HEK293 (cell line): ENCODE measurements around the gene SCGB3A2.

Experiments
- CTCF ChIA-PET: fragments of 350-600 bp; formaldehyde crosslinking; extraction: SDS; loops from one replicate; lab custom pipeline; 2021; ENCODE audit warnings: antibody characterized with exemption; lab: Yijun Ruan, JAX
- POLR2A ChIA-PET: fragments of 300-600 bp; formaldehyde crosslinking; extraction: SDS; loops from one replicate; lab custom pipeline; 2020; ENCODE audit warnings: antibody characterized with exemption, inconsistent platforms; lab: Yijun Ruan, JAX
- H3K27ac ChIP-seq: fragments of 200-500 bp; sonication (Bioruptor generic); 2 replicates; pipeline ENCODE4 v1.5.1; 2014; ENCODE audit warnings: low read depth, low read length, control low read depth, inconsistent platforms; ENCODE audit errors: extremely low read depth
- H3K36me3 ChIP-seq, 2 experiments: fragments of 200-500 bp in 1 of 2; sonication (Bioruptor generic) in 1 of 2; 1 replicate in 1 of 2; 2 replicates in 1 of 2; pipeline ENCODE4 v1.5.1; 2014 to 2017; ENCODE audit warnings: inconsistent platforms in 2 of 2, low read length in 2 of 2; ENCODE audit not compliant: control insufficient read depth in 2 of 2, insufficient read depth in 1 of 2
- H3K4me1 ChIP-seq: fragments of 200-500 bp; sonication (Bioruptor generic); 2 replicates; pipeline ENCODE4 v1.5.1; 2014; ENCODE audit warnings: mild to moderate bottlenecking, low read length, inconsistent platforms; ENCODE audit not compliant: control insufficient read depth, insufficient read depth
- H3K4me3 ChIP-seq: 2 replicates; pipeline ENCODE4 v1.5.1; 2011; ENCODE audit warnings: low read depth, mild to moderate bottlenecking, control low read depth, low read length, moderate library complexity
- H3K9me3 ChIP-seq: fragments of 200-500 bp; sonication (Bioruptor generic); 2 replicates; pipeline ENCODE4 v1.5.1; 2014; ENCODE audit warnings: low read depth, low read length, inconsistent platforms; ENCODE audit not compliant: control insufficient read depth, insufficient read depth
- FEZF1 ChIP-seq: fragments of 450-650 bp; formaldehyde crosslinking; IDR thresholded peaks from 2 replicates; pipeline ENCODE4 v1.5.1; 2016; ENCODE audit warnings: missing biosample characterization, missing genetic modification characterization
- ZBTB21 ChIP-seq: fragments of 450-650 bp; formaldehyde crosslinking; IDR thresholded peaks from 2 replicates; pipeline ENCODE4 v1.5.1; 2017; ENCODE audit warnings: missing biosample characterization, missing genetic modification characterization
- ZBTB7A ChIP-seq: fragments of 450-650 bp; formaldehyde crosslinking; IDR thresholded peaks from 2 replicates; pipeline ENCODE4 v1.5.1; 2016; ENCODE audit warnings: low read depth, missing biosample characterization, missing genetic modification characterization
- ZBTB8A ChIP-seq: fragments of 450-650 bp; formaldehyde crosslinking; IDR thresholded peaks from 2 replicates; pipeline ENCODE4 v1.5.1; 2016; ENCODE audit warnings: missing biosample characterization, missing genetic modification characterization
- ZNF133 ChIP-seq: fragments of 450-650 bp; formaldehyde crosslinking; IDR thresholded peaks from 2 replicates; pipeline ENCODE4 v1.5.1; 2016; ENCODE audit warnings: missing biosample characterization, missing genetic modification characterization
- ZNF19 ChIP-seq: fragments of 450-650 bp; formaldehyde crosslinking; IDR thresholded peaks from 2 replicates; pipeline ENCODE4; 2016; ENCODE audit warnings: missing biosample characterization, missing genetic modification characterization, low read depth
- ZNF37A ChIP-seq: fragments of 450-650 bp; IDR thresholded peaks from 2 replicates; pipeline ENCODE4 v1.5.1; 2018; ENCODE audit warnings: missing biosample characterization, missing genetic modification characterization
- ZNF391 ChIP-seq: fragments of 450-650 bp; formaldehyde crosslinking; IDR thresholded peaks from 2 replicates; pipeline ENCODE4 v1.5.1; 2016; ENCODE audit warnings: low read depth, missing biosample characterization, missing genetic modification characterization, borderline replicate concordance
- ZNF768 ChIP-seq: fragments of 450-650 bp; formaldehyde crosslinking; IDR thresholded peaks from 2 replicates; pipeline ENCODE4 v1.5.1; 2018; ENCODE audit warnings: missing biosample characterization, mild to moderate bottlenecking, missing genetic modification characterization
- TF ChIP-seq, protein P1 (sequence below): fragments of 450-650 bp; formaldehyde crosslinking; IDR thresholded peaks from 2 replicates; pipeline ENCODE4 v1.5.1; 2016; ENCODE audit warnings: missing biosample characterization, missing genetic modification characterization
- TF ChIP-seq, protein P2 (sequence below): fragments of 450-650 bp; formaldehyde crosslinking; IDR thresholded peaks from 2 replicates; pipeline ENCODE4 v1.5.1; 2016; ENCODE audit warnings: missing biosample characterization, missing genetic modification characterization
- TF ChIP-seq, protein P3 (sequence below): fragments of 450-650 bp; formaldehyde crosslinking; IDR thresholded peaks from 2 replicates; pipeline ENCODE4 v1.5.1; 2016; ENCODE audit warnings: missing biosample characterization, missing genetic modification characterization
- TF ChIP-seq, protein P4 (sequence below): fragments of 450-650 bp; formaldehyde crosslinking; IDR thresholded peaks from 2 replicates; pipeline ENCODE4 v1.5.1; 2016; ENCODE audit warnings: missing biosample characterization, missing genetic modification characterization
- TF ChIP-seq, protein P5 (sequence below): fragments of 450-650 bp; formaldehyde crosslinking; IDR thresholded peaks from 2 replicates; pipeline ENCODE4 v1.5.1; 2016; ENCODE audit warnings: missing biosample characterization, missing genetic modification characterization

SCGB3A2 gene

DNA sequence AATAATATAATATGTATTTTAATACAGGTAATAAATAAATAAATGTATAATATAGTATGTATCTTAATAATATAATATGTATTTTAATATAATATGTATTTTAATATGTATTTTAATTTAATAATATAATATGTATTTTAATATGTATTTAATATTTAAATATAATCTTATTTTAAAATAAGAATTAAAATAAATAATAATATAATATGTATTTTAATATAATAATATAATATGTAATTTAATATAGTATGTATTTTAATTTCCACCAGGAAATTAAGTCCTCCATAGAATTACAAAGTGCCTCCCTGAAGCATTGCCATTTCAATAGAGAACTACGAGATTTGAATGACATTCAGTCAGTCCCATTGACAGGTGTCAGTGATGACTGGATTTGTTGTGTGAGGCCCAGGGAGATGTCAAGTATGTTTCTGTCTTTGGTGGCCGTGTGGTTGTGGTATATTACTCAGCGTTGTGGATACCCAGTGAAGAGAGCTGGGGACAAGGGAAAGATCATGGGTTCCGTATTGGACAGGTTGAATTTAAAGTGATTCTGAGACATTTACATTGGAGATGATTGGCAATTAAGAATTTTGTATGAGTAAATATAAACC lies 42.0 kb downstream of the SCGB3A2 start:
- H3K9me3 ChIP-seq: no peaks in the 10 kb centered on the region
- TF ChIP-seq ZNF133 (tag by site-specific recombination) (no peak), ZNF37A (tag by site-specific recombination) (no peak), ZNF19 (tag by site-specific recombination) (no peak), ZNF391 (tag by site-specific recombination) (no peak)
- TF ChIP-seq, protein P1, sequence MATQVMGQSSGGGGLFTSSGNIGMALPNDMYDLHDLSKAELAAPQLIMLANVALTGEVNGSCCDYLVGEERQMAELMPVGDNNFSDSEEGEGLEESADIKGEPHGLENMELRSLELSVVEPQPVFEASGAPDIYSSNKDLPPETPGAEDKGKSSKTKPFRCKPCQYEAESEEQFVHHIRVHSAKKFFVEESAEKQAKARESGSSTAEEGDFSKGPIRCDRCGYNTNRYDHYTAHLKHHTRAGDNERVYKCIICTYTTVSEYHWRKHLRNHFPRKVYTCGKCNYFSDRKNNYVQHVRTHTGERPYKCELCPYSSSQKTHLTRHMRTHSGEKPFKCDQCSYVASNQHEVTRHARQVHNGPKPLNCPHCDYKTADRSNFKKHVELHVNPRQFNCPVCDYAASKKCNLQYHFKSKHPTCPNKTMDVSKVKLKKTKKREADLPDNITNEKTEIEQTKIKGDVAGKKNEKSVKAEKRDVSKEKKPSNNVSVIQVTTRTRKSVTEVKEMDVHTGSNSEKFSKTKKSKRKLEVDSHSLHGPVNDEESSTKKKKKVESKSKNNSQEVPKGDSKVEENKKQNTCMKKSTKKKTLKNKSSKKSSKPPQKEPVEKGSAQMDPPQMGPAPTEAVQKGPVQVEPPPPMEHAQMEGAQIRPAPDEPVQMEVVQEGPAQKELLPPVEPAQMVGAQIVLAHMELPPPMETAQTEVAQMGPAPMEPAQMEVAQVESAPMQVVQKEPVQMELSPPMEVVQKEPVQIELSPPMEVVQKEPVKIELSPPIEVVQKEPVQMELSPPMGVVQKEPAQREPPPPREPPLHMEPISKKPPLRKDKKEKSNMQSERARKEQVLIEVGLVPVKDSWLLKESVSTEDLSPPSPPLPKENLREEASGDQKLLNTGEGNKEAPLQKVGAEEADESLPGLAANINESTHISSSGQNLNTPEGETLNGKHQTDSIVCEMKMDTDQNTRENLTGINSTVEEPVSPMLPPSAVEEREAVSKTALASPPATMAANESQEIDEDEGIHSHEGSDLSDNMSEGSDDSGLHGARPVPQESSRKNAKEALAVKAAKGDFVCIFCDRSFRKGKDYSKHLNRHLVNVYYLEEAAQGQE (tag by site-specific recombination): no peak
- TF ChIP-seq, protein P2, sequence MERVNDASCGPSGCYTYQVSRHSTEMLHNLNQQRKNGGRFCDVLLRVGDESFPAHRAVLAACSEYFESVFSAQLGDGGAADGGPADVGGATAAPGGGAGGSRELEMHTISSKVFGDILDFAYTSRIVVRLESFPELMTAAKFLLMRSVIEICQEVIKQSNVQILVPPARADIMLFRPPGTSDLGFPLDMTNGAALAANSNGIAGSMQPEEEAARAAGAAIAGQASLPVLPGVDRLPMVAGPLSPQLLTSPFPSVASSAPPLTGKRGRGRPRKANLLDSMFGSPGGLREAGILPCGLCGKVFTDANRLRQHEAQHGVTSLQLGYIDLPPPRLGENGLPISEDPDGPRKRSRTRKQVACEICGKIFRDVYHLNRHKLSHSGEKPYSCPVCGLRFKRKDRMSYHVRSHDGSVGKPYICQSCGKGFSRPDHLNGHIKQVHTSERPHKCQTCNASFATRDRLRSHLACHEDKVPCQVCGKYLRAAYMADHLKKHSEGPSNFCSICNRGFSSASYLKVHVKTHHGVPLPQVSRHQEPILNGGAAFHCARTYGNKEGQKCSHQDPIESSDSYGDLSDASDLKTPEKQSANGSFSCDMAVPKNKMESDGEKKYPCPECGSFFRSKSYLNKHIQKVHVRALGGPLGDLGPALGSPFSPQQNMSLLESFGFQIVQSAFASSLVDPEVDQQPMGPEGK (tag by site-specific recombination): no peak
- TF ChIP-seq, protein P3, sequence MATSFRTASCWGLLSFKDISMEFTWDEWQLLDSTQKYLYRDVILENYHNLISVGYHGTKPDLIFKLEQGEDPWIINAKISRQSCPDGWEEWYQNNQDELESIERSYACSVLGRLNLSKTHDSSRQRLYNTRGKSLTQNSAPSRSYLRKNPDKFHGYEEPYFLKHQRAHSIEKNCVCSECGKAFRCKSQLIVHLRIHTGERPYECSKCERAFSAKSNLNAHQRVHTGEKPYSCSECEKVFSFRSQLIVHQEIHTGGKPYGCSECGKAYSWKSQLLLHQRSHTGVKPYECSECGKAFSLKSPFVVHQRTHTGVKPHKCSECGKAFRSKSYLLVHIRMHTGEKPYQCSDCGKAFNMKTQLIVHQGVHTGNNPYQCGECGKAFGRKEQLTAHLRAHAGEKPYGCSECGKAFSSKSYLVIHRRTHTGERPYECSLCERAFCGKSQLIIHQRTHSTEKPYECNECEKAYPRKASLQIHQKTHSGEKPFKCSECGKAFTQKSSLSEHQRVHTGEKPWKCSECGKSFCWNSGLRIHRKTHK (tag by site-specific recombination): no peak
- TF ChIP-seq, protein P4, sequence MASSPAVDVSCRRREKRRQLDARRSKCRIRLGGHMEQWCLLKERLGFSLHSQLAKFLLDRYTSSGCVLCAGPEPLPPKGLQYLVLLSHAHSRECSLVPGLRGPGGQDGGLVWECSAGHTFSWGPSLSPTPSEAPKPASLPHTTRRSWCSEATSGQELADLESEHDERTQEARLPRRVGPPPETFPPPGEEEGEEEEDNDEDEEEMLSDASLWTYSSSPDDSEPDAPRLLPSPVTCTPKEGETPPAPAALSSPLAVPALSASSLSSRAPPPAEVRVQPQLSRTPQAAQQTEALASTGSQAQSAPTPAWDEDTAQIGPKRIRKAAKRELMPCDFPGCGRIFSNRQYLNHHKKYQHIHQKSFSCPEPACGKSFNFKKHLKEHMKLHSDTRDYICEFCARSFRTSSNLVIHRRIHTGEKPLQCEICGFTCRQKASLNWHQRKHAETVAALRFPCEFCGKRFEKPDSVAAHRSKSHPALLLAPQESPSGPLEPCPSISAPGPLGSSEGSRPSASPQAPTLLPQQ: no peak
- TF ChIP-seq, all 188 proteins: peak for 0
- no peak overlapping the region for H3K27ac ChIP-seq
- CTCF ChIA-PET: no interaction called here
- no peaks in the 10 kb centered on the region for H3K4me1 ChIP-seq
- no peaks in the 10 kb centered on the region for H3K36me3 ChIP-seq
- no peak overlapping the region for H3K4me3 ChIP-seq
- POLR2A ChIA-PET: no interaction called here

DNA sequence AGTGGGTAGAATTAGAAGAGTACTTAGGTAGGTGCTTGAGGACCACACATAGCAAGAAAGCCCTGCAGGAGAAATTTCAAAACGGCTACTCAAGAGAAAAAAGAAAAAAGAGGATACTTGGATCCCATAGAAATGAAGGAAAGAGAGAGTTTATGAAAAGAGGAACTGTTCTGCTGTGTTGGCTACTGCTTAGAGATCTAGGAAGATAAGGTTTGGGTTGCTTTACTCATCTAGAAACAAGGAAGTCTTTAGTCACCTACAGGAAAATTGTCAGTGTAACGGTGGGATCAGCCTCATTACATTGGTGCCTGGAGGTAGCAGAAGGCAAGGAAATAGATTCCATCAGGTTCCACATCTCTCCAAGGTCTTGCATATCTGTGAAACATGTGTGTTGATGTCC lies 42.6 kb downstream of the SCGB3A2 start:
- ChIA-PET POLR2A (no interaction called here), CTCF (interaction anchor here (1.1 kb wide), 1 partner anchor 14 kb away, joined by 3 read pairs; no protein-coding TSS in a partner anchor)
- H3K36me3 ChIP-seq: no peaks in the 10 kb centered on the region
- TF ChIP-seq, protein P5, sequence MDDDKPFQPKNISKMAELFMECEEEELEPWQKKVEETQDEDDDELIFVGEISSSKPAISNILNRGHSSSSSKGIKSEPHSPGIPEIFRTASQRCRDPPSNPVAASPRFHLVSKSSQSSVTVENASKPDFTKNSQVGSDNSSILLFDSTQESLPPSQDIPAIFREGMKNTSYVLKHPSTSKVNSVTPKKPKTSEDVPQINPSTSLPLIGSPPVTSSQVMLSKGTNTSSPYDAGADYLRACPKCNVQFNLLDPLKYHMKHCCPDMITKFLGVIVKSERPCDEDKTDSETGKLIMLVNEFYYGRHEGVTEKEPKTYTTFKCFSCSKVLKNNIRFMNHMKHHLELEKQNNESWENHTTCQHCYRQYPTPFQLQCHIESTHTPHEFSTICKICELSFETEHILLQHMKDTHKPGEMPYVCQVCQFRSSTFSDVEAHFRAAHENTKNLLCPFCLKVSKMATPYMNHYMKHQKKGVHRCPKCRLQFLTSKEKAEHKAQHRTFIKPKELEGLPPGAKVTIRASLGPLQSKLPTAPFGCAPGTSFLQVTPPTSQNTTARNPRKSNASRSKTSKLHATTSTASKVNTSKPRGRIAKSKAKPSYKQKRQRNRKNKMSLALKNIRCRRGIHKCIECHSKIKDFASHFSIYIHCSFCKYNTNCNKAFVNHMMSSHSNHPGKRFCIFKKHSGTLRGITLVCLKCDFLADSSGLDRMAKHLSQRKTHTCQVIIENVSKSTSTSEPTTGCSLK (tag by site-specific recombination): no peak
- TF ChIP-seq ZBTB7A (tag by site-specific recombination): no peak
- no peak for TF ChIP-seq ZBTB21 (tag by site-specific recombination)
- TF ChIP-seq ZBTB8A (tag by site-specific recombination): no peak
- TF ChIP-seq ZNF768 (tag by site-specific recombination): no peak
- TF ChIP-seq FEZF1 (tag by site-specific recombination): no peak
- H3K27ac ChIP-seq: no peak overlapping the region
- no peaks in the 10 kb centered on the region for H3K4me1 ChIP-seq
- H3K4me3 ChIP-seq: no peak overlapping the region
- H3K9me3 ChIP-seq: no peaks in the 10 kb centered on the region
